Esophagus muscularis mucosa (tissue), 4 donors: ENCODE results near the gene CD40.

ENCODE experiments used
- CTCF ChIP-seq, 3 experiments: fragments of 200-600 bp in 2 of 3; fragments of 450-650 bp in 1 of 3; sonication (generic) in 2 of 3; IDR thresholded peaks; one replicate each; pipeline ENCODE4 v1.5.1; 2017 to 2019; ENCODE audit warnings: antibody characterized with exemption in 3 of 3, mild to moderate bottlenecking in 2 of 3, moderate library complexity in 1 of 3
- EP300 ChIP-seq: sonication (generic); formaldehyde crosslinking; IDR thresholded peaks from one replicate; pipeline ENCODE4 v1.6.1; 2017; ENCODE audit warnings: antibody characterized with exemption
- POLR2A ChIP-seq: fragments of 450-650 bp; IDR thresholded peaks from one replicate; pipeline ENCODE4 v1.6.1; 2017; ENCODE audit warnings: antibody characterized with exemption, moderate library complexity, mild to moderate bottlenecking, low read depth
- POLR2AphosphoS5 ChIP-seq, 2 donors: sonication (generic); formaldehyde crosslinking; IDR thresholded peaks; one replicate each; pipeline ENCODE4 v1.6.1; 2017; ENCODE audit warnings: antibody characterized with exemption in 2 of 2

GRCh38 chr20:46108976-46109375 is 9.1 kb upstream of the CD40 start:
- TF ChIP-seq POLR2AphosphoS5 (IDR thresholded peaks at IDR 0.05) (no peak), CTCF (IDR thresholded peaks at IDR 0.05) (no peak), POLR2A (no peak), EP300 (no peak)
